ENCODE measurements around the gene SLC38A3.

DNA sequence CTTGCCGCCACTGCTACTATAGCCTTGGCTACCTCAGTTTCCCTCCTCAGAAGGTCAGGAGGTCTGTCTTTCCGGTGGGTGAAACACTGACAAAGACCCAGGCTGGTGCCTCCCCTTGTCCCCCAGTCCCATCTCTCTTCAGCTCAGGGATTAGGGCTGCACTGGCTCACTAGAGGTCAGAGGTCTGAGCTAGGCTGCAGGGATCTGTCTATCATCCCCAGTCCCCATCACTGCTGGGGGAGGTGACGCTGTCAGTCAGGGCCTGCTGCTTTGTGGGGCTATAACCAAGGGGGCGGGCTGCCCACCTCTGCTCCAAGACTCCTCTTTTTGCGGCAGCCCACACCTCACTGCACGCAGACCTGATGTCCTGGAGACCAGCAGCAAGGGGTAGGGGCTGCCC is 36.3 kb upstream of the SLC38A3 start:
- TF ChIP-seq EZH2 (IDR thresholded peaks at IDR 0.05), result no peak
- TF ChIP-seq POLR2AphosphoS5 (IDR thresholded peaks at IDR 0.05; ENCODE audit: borderline replicate concordance, low read depth, low read length), result no peak
- no peak for TF ChIP-seq FOXP2 (optimal IDR thresholded peaks at IDR 0.05; ENCODE audit: control extremely low read depth, extremely low read length, insufficient read depth)
